Ovary (tissue), 3 donors: ENCODE data around the gene ACTN2.

ENCODE experiments used
- POLR2A ChIP-seq: fragments of 450-650 bp; IDR thresholded peaks from one replicate; pipeline ENCODE4 v1.6.1; 2017; ENCODE audit warnings: antibody characterized with exemption, mild to moderate bottlenecking, moderate library complexity
- TF ChIP-seq, protein P1 (sequence below), 3 donors: fragments of 450-650 bp in 2 of 3; fragments of 200-600 bp in 1 of 3; IDR thresholded peaks; one replicate each; pipeline versions ENCODE4 v1.5.1 to v1.8.0; 2016 to 2022; ENCODE audit warnings: antibody characterized with exemption in 3 of 3, mild to moderate bottlenecking in 1 of 3
- donor health status: DM: no; HTN: no; CAD: no.

DNA sequence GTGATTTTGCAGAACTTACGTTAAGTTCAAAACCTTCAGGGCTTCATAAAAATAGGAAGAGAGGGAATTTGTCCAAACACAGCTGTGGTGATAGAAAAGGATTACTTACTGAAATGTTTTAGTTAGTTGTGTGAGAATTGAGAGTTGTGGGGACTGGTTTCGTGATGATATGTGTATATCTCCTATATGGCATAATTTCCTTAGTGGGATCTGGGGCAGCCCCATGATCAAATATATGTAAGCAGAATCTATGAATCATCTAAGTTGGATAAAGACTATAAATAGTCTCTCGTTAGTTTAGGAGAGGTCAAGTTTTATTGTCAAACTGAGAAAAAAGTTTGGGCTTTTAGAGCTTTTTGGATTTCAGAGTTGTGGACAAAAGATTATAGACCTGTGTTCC is 123.7 kb downstream of the ACTN2 start:
- TF ChIP-seq, protein P1, sequence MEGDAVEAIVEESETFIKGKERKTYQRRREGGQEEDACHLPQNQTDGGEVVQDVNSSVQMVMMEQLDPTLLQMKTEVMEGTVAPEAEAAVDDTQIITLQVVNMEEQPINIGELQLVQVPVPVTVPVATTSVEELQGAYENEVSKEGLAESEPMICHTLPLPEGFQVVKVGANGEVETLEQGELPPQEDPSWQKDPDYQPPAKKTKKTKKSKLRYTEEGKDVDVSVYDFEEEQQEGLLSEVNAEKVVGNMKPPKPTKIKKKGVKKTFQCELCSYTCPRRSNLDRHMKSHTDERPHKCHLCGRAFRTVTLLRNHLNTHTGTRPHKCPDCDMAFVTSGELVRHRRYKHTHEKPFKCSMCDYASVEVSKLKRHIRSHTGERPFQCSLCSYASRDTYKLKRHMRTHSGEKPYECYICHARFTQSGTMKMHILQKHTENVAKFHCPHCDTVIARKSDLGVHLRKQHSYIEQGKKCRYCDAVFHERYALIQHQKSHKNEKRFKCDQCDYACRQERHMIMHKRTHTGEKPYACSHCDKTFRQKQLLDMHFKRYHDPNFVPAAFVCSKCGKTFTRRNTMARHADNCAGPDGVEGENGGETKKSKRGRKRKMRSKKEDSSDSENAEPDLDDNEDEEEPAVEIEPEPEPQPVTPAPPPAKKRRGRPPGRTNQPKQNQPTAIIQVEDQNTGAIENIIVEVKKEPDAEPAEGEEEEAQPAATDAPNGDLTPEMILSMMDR (IDR thresholded peaks at IDR 0.05) = no peak
- no peak for TF ChIP-seq POLR2A
